IPS-15b (cell line): ENCODE data around the gene ATAD1.
A peak's percentile ranks its signal among the peaks of the same experiment; 100 is the strongest.
"Not testable (repeated sequence)": the region's sequence is repeated elsewhere in the genome, so short reads cannot be mapped to it uniquely, and the experiment has no call there.

ENCODE experiments used
- H3K27me3 ChIP-seq: one replicate; pipeline ENCODE4 v1.6.1; 2013; ENCODE audit warnings: low read length; ENCODE audit not compliant: control insufficient read depth, insufficient read depth
- H3K36me3 ChIP-seq: one replicate; pipeline ENCODE4 v1.6.1; 2013; ENCODE audit warnings: low read length; ENCODE audit not compliant: control insufficient read depth, insufficient read depth
- H3K4me1 ChIP-seq: one replicate; pipeline ENCODE4 v1.6.1; 2013; ENCODE audit warnings: mild to moderate bottlenecking, low read length; ENCODE audit not compliant: control insufficient read depth, insufficient read depth
- H3K4me3 ChIP-seq: one replicate; pipeline ENCODE4 v1.5.1; 2013; ENCODE audit warnings: low read depth, low read length
- H3K9ac ChIP-seq: one replicate; pipeline ENCODE4 v1.6.1; 2013; ENCODE audit warnings: low read depth, mild to moderate bottlenecking, low read length
- H3K9me3 ChIP-seq: one replicate; pipeline ENCODE4 v1.6.1; 2013; ENCODE audit warnings: mild to moderate bottlenecking, low read length; ENCODE audit not compliant: control insufficient read depth, insufficient read depth

The ATAD1 gene

GRCh38 chr10:87860816-87861403 lies 42.9 kb upstream of the ATAD1 start:
- H3K9ac ChIP-seq = no peak overlapping the region

GRCh38 chr10:87860156-87860795 lies 42.2 kb upstream of the ATAD1 start:
- H3K4me1 ChIP-seq = peaks cover 12% of the 10 kb centered on the region
- peaks cover 6% of the 10 kb centered on the region for H3K27me3 ChIP-seq
- H3K9me3 ChIP-seq = no peaks in the 10 kb centered on the region
- H3K36me3 ChIP-seq = no peaks in the 10 kb centered on the region
- H3K4me3 ChIP-seq = peak overlapping the region; percentile 8
- H3K9ac ChIP-seq = no peak overlapping the region

More at GRCh38 chr10:87860816-87861403, 42.9 kb upstream of the ATAD1 start:
- Histone ChIP-seq H3K4me3 (peak overlapping the region; percentile 98), H3K27me3 (peaks cover 6% of the 10 kb centered on the region), H3K4me1 (peaks cover 12% of the 10 kb centered on the region), H3K9me3 (no peaks in the 10 kb centered on the region), H3K36me3 (no peaks in the 10 kb centered on the region)

GRCh38 chr10:87855665-87856064 lies 37.6 kb upstream of the ATAD1 start:
- not testable (repeated sequence) for H3K4me3 ChIP-seq, H3K9me3 ChIP-seq, H3K4me1 ChIP-seq, H3K36me3 ChIP-seq, H3K27me3 ChIP-seq, H3K9ac ChIP-seq

- H3K27me3 ChIP-seq, H3K4me1 ChIP-seq, H3K36me3 ChIP-seq, H3K9ac ChIP-seq, H3K4me3 ChIP-seq, H3K9me3 ChIP-seq: not testable (repeated sequence)
Measured at GRCh38 chr10:87855247-87855646, 37.2 kb upstream of the ATAD1 start.

- Histone ChIP-seq H3K9ac (no peak overlapping the region), H3K27me3 (no peaks in the 10 kb centered on the region), H3K4me3 (no peak overlapping the region), H3K4me1 (no peaks in the 10 kb centered on the region), H3K36me3 (no peaks in the 10 kb centered on the region), H3K9me3 (no peaks in the 10 kb centered on the region)
Measured at GRCh38 chr10:87852089-87852488, 34.1 kb upstream of the ATAD1 start.

GRCh38 chr10:87850742-87851205 lies 32.7 kb upstream of the ATAD1 start:
- Histone ChIP-seq H3K4me1 (no peaks in the 10 kb centered on the region), H3K9me3 (no peaks in the 10 kb centered on the region), H3K4me3 (no peak overlapping the region), H3K36me3 (no peaks in the 10 kb centered on the region), H3K27me3 (no peaks in the 10 kb centered on the region), H3K9ac (no peak overlapping the region)

GRCh38 chr10:87849001-87849400 lies 31.0 kb upstream of the ATAD1 start:
- Histone ChIP-seq H3K9me3 (no peaks in the 10 kb centered on the region), H3K9ac (no peak overlapping the region), H3K4me3 (no peak overlapping the region), H3K36me3 (no peaks in the 10 kb centered on the region), H3K27me3 (no peaks in the 10 kb centered on the region), H3K4me1 (no peaks in the 10 kb centered on the region)

GRCh38 chr10:87847550-87847949 lies 29.5 kb upstream of the ATAD1 start:
- no peak overlapping the region for H3K9ac ChIP-seq
- H3K36me3 ChIP-seq = no peaks in the 10 kb centered on the region
- H3K27me3 ChIP-seq = no peaks in the 10 kb centered on the region
- no peaks in the 10 kb centered on the region for H3K4me1 ChIP-seq
- H3K4me3 ChIP-seq = no peak overlapping the region
- no peaks in the 10 kb centered on the region for H3K9me3 ChIP-seq

GRCh38 chr10:87846711-87847110 lies 28.7 kb upstream of the ATAD1 start:
- H3K4me1 ChIP-seq, H3K9me3 ChIP-seq: not testable (repeated sequence)

GRCh38 chr10:87846023-87846422 lies 28.0 kb upstream of the ATAD1 start:
- no peaks in the 10 kb centered on the region for H3K36me3 ChIP-seq
- no peaks in the 10 kb centered on the region for H3K4me1 ChIP-seq
- no peak overlapping the region for H3K4me3 ChIP-seq
- H3K9me3 ChIP-seq = no peaks in the 10 kb centered on the region
- no peak overlapping the region for H3K9ac ChIP-seq
- H3K27me3 ChIP-seq = no peaks in the 10 kb centered on the region

More at GRCh38 chr10:87846711-87847110, 28.7 kb upstream of the ATAD1 start:
- H3K36me3 ChIP-seq, H3K4me3 ChIP-seq, H3K27me3 ChIP-seq, H3K9ac ChIP-seq: not testable (repeated sequence)

- Histone ChIP-seq H3K4me3 (no peak overlapping the region), H3K36me3 (no peaks in the 10 kb centered on the region), H3K9ac (no peak overlapping the region), H3K27me3 (no peaks in the 10 kb centered on the region), H3K9me3 (no peaks in the 10 kb centered on the region), H3K4me1 (no peaks in the 10 kb centered on the region)
Measured at GRCh38 chr10:87845624-87845998, 27.6 kb upstream of the ATAD1 start.

- Histone ChIP-seq H3K4me1 (no peaks in the 10 kb centered on the region), H3K9me3 (no peaks in the 10 kb centered on the region), H3K9ac (no peak overlapping the region), H3K27me3 (no peaks in the 10 kb centered on the region), H3K4me3 (no peak overlapping the region), H3K36me3 (no peaks in the 10 kb centered on the region)
Measured at GRCh38 chr10:87844837-87845623, 27.0 kb upstream of the ATAD1 start.
